GM19395 (cell line): ENCODE results near the gene DNAAF5.
"Not testable (repeated sequence)": the region's sequence is repeated elsewhere in the genome, so short reads cannot be mapped to it uniquely, and the experiment has no call there.

ENCODE experiments used
- ATAC-seq: cut with Tn5 transposase; IDR thresholded peaks from one replicate; pipeline ENCODE4 v1.9.1; 2021; ENCODE audit warnings: mild to moderate bottlenecking, moderate library complexity; ENCODE audit not compliant: unreplicated experiment

DNAAF5 gene

DNA sequence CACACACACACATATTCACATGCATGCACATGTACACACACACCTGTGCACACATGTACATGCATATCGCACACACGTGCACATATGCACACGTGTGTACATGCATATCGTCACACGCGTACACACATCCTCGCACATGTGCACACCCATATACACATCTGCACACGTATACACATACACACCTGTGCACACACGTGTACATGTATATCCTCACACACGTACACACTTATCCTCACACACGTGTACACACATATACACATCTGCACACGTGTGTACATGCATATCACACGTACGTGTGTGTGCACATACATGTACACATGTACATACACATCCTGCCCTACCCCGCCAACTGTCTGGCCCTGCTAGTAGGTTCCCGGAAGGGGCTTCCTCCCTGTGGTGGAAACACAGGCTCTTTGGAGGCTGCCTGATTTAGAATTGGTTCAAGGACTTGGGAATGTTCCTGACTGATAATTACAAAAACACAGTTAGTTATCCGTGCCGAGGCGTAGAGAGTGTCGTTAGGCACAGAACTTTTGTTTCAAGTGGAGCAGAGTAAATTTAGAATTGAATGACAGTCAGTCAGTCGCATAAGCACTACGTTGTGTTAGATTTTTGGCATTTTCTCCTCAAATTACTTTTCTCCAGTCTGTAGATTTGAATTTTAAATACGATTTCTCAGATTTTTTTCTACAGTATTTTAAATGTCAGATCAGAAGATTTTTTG is 19.1 kb downstream of the DNAAF5 start:
- ATAC-seq = no peak

DNA sequence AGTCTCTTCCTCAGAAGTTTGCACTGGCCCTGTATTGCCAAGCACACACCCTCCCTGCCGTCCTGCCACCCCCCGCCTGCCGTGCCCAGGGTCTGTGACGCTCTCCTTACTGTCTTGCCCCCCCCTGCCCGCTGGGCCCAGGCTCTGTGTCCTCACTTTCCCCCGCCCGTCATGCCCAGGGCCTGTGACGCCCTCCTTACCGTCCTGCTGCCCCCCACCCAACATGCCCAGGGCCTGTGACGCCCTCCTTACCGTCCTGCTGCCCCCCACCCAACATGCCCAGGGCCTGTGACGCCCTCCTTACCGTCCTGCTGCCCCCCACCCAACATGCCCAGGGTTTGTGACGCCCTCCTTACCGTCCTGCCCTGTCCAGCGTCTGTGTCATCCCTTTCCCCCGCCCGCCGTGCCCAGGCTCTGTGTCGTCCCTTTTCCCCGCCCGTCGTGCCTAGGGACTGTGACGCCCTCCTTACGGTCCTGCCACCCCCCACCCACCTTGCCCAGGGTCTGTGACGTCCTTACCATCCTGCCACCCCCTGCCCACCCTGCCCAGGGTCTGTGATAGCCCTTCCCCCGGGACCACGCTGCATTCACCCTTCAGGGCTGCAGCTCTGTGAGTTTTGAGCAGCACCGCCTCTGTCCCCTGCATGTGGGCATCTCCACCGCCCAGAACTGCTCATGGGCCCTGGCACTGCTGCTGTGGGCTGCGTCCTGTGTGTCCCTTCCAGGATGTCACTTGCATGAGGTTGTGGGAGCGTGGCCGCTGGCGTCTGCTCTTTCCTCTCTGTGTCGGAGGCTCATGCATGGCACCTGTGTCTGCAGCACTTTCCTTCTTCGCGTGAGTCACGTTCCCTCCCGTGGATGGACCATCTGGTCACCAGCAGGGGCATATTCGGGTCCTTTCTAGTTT is 19.9 kb downstream of the DNAAF5 start:
- ATAC-seq = no peak

DNA sequence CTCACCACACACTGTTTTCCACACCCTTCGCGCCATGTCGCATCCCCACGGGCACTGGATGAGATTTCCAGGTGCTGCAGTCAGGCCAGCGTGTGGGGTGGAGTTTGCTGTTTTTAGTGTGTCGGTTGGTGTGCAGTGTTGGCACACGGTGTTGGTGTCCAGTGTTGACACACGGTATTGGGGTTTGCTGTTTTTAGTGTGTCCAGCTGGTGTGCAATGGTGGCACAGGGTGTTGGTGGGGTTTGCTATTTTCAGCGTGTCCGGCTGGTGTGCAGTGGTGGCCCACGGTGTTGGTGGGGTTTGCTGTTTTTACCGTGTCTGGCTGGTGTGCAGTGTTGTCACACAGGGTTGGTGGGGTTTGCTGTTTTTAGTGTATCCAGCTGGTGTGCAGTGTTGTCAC is 20.7 kb downstream of the DNAAF5 start:
- ATAC-seq = no peak

DNA sequence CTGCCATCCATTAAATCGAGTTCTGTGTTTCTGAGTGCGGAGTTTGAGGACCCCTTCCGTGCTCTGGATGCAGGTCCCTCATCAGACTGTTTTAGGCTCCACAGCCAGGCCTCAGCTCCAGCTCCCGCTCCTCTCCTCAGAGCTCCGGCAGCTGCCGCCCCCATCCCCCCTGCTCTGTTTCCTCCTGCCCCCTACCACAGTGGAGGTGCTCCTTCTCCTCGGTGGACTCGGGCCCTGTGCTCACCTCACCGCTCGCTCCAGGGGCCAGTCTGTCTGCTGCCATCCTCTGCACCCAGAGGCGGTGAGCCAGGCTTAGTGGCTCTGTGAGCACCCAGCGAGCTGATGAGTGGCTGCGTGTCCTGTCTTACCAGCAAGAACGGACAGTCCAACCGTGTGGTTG is 21.9 kb downstream of the DNAAF5 start:
- ATAC-seq = no peak

DNA sequence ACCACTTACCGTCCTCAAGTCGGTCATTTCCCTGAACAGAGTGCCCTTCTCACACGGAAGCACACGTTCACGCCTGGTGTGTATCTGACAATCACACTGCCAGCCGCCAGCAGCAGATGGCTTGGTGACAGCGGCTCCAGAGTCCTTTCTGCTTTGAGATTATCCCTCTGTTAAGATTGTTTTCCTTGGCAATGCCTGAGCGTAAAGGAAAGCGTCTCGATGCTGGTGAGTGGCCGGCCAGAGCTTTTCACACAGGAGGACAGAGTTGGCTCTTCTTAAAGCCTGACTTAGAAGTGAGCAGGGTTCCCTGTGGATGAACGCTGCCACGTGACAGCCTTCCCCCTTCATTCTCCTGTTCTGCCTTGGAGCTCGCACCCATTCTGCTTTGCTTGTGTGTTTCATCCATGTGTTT is 22.6 kb downstream of the DNAAF5 start:
- no peak for ATAC-seq

DNA sequence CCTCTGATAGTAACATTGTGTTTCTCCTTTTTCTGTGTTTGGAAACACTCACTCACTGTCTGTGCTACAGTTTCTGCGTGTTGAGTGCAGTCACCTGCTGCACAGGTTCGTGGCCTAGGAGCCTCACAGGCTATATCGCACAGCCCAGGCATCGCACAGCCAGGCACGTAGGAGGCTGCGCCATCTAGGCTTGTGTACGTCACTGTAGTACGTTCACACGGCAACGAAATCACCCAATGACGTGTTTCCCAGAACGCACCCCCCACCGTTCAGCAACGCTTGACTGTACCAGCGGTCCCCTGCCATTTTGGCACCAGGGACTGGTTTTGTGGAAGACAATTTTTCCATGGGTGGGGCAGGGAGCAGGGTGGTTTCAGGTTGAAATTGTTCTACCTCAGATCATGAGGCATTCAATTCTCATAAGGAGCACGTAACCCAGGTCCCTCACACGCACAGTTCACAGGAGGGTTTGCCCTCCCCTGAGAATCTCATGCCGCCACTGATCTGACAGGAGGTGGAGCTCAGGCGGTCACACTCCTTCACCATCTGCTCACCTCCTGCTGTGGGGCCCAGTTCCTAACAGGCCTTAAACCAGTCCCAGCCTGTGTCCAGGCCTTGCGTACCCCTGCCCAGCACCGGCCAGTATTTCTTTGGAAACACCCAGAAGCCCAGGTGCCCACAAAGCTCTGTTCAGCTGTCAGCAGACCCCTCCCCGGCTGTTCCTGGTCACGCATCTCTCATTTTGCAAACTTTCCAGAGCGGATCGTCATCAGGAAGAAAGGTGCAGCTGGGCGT is 23.8 kb downstream of the DNAAF5 start:
- ATAC-seq = no peak

DNA sequence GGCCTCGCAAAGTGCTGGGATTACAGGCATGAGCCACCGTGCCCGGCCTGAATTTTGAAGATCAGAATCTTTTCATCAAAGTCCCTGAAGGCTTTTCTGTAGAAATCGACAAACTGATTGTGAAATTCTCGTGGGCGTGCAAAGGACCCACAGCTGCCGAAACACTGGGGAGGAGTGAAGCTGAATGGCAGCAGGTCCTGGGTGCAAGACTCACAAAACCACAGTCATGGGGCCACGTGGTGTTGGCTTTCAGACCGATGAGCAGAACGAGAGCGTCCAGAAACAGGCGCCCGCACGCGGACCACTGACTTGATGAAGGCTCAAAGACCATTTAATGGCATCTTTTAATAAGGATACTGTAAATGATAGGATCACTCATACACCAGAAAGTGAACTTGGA is 25.3 kb downstream of the DNAAF5 start:
- no peak for ATAC-seq

DNA sequence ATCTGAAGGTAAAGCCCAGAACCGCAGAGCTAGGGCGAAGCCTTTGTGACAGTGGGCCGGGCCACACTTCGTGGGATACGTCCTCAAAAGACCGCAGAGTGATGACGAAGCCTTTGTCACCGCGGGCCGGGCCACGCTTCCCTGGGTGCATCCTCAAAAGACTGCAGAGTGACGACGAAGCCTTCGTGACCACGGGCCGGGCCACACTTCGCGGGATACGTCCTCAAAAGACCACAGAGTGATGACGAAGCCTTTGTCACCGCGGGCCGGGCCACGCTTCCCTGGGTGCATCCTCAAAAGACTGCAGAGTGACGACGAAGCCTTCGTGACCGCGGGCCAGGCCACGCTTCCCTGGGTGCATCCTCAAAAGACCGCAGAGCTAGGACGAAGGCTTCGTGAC is 25.8 kb downstream of the DNAAF5 start:
- ATAC-seq = not testable (repeated sequence)

DNA sequence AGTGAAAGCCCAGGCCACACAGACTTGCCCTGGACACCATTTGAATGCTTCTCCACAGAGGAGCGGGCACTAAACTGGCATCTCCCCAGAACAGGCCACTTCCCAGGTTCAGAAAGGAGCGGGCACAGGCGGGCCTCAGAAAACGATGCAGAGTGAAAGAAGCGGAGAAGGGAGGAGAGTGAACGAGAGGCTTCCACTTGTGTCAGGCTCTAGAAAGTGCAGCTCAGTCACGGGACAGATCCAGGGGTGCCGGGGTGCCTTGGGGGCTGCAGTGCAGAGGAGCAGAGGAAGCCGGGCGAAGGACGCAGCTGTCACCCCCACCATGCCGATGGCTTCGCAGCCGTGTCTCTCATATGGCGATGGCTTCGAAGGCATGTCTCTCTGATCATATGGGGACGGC is 26.7 kb downstream of the DNAAF5 start:
- ATAC-seq = no peak

DNA sequence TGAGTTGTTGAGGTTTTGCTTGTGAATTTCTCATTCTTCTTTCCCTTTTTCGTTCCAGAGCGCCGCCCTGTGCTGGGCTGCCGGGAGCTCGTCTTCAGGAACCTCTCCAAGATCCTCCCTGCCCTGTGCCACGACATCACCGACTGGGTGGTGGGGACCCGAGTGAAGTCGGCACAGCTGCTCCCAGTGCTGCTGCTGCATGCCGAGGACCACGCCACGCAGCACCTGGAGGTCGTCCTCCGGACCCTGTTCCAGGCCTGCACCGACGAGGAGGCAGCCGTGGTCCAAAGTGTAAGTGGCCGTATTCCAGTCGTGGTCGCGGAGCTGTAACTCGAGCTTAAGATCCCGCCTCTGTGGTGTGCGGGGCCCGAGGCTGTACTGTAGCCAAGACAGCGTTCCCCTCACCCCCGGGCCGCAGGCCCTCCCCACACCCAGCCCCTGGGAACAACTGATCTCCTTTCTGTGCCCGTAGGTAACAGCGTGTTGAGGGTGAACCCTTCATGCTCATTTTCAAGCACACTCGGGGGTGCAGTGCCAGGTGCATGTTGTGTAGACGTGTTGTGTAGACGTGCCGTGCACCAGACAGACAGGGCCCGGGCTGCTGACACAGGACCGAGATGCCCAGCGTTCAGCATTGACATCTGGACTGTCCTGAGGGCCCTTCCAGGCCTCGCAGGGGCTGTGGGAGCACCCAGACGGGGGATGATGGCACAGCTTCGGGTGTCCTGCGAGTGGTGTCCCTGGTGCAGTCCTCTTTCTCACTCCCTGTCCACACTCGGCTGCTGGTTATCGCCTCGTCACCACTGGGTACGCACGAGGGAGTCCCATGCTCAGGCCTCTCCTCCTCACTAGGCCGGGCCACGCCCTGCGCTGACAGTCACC is 28.3 kb downstream of the DNAAF5 start:
- ATAC-seq = no peak

DNA sequence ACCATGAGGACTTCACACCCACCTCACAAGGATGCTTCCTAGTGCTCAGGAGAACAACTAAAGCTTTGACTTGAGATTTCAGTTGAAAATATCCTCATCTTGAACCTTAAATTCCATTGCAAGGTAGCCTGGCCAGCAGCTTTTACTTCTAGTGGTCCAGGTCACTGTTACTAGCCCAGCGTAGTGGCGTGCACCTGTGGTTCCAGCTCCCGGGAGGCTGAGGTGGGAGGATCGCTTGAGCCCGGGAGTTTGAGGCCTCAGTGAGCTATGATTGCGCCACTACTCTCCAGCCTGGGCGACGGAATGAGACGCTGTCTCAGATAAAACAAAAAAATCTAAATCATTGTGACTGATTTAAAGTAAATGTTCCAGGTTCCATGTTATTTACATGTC is 28.9 kb downstream of the DNAAF5 start:
- no peak for ATAC-seq

DNA sequence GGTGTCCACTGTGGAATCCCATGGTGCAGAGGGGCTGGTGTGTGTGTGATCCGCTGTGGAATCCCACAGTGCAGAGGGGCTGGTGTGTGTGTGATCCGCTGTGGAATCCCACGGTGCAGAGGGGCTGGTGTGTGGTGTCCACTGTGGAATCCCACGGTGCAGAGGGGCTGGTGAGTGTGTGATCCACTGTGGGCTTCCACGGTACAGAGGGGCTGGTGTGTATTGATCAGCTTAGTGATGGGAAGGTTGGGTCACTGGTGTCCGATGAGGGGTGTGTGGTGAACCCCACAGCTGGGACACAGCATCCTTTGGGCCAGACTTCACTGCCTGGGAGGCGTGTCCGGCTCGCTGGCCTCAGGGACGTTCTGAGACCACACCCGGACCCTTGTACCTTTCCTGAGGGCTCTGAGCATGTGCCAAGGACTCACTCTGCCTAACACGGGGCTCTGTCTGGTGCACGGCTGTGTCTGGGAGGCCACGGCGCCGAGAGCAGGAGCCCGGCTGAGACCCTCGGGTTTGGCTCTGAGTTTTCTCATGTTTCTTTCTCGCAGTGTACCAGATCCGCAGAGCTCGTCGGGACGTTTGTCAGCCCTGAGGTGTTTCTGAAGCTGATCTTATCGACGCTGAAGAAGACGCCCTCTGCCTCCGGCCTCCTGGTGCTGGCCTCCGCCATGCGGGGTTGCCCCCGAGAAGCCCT is 29.9 kb downstream of the DNAAF5 start:
- no peak for ATAC-seq

DNA sequence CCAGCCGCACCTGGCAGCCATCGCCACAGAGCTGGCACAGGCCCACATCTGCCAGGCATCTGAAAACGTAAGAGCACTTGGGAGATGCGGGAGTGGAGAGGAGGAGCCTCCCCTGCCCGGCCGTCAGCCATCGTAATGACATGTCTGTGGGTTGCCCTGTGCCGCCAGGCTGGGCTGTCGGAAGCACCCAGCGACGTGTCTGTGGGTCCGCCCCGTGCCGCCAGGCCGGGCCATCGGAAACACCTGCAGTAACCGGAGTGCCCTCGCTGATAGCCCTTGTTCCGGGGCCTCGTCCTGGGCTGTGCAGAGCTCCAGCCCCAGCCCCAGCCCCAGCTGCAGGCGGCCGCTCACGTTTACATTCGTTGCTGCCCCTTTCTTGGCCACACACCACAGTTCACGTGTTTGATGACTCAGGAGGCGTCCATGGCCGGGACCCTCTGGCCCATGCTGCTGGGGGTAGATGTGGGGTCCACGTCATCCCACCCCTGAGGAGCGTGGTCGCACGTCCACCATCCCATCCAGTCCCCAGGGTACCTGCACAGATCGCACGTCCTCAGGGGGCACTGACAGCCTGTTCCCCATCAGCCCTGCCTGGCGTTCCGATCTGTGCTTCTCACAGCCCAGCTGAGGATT is 30.5 kb downstream of the DNAAF5 start:
- ATAC-seq = no peak

DNA sequence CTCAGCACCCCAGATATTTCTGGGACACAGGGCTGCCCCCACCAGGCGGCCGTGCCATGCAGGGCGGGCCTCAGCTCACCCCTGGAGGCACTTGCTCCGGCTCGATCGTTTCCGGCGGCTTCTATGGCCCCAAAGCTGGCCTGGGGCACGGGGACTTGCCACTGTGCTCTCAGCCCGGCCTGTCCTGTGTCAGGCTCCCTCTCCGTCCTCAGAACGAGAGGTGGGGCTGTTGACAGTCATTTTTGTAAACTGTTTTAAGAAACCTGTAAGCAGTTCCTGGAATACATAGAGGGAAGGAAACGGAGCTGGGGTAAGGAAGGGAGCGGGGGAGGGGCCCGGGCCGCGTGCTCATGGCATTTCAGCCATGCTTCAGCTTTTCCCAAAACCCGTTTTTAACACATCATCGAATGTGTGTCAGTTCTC is 31.3 kb downstream of the DNAAF5 start:
- ATAC-seq = no peak

DNA sequence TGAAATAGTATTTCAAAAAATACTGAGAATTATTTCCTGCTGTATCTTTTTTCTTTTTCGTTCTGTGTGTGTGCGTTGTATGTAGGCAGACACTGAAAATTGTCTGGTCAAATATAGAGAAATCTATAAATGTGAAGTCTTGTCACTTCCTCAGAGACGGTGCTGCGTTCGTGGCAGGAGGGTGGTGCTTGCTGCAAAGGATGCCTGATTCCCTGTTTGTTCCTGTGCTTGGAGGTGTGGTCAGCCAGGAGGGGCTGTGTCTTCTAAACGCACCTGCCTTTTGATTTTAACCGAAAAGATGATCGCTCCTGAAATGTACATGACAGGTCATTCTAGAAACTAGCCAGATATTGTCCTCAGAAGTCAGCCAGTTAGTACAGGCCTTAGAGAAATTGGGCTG is 33.1 kb downstream of the DNAAF5 start:
- no peak for ATAC-seq

DNA sequence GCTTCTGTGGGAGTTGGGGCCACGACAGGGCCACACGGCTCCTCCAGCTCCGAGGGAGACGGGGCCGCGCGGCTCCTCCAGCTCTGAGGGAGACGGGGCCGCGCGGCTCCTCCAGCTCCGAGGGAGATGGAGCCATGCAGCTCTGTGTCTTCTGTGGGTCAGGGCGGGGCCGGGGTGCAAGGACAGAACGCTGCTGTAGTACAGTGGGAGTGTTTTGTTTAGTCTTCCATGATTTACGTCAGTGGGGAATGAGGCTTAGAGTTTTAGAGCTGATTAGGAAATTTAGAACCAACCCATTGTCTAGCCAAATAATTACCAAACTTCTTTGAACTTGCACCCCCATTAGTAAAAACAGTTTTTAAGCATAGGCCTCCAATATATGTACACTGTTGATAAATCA is 33.5 kb downstream of the DNAAF5 start:
- no peak for ATAC-seq

DNA sequence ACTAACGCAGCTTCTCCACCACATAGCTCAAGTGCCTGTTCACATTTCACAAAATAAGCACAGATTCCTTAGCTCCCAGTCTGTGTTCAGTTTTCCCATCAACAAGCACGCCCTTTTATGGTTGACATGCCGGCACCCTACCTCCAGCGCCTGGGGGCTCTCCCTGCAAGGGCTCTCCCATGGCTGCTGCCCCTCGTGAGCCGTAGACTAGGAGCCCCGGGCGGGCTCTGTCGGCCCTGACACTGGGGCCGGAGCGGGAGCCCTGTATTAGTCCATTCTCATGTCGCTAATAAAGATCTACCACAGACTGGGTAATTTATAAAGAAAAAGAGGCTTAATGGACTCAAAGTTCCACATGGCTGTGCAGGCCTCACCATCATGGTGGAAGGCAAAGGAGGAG is 34.6 kb downstream of the DNAAF5 start:
- ATAC-seq = no peak

DNA sequence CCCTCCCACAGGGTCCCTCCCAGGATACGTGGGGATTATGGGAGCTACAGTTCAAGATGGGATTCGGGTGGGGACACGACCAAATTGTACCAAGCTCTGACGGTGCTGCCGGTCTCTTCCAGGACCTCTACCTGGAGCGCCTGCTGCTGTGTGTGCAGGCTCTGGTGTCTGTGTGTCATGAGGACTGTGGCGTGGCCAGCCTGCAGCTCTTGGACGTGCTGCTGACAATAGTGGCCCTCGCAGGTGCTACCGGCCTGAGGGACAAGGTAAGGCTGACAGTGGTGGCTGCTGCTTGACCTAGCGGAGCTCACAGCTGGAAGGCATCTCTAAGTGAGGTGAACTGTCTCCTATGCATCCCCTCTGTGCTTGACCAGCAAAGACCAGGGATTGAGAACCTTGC is 35.1 kb downstream of the DNAAF5 start:
- ATAC-seq = no peak

DNA sequence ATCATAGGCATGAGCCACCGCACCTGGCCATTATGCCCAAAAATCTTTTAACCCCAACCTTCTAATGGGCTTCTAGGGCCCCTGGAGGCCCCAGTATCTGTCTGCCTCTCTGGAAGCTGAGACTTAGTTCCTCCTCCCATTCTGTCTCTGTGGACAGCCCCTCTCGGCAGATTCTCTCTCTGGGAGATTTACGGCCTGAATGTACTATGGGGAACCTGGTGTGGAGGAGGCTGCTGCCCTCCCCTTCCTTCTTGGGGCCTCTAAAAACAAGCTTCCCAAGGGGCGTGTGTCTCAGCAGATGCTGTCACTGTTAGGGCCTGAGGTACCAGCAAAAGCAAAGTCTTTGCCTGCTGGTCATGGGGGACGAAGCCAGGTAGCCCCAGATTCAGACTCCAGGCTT is 36.4 kb downstream of the DNAAF5 start:
- no peak for ATAC-seq
